ENCODE measurements around the gene MPG.

DNA sequence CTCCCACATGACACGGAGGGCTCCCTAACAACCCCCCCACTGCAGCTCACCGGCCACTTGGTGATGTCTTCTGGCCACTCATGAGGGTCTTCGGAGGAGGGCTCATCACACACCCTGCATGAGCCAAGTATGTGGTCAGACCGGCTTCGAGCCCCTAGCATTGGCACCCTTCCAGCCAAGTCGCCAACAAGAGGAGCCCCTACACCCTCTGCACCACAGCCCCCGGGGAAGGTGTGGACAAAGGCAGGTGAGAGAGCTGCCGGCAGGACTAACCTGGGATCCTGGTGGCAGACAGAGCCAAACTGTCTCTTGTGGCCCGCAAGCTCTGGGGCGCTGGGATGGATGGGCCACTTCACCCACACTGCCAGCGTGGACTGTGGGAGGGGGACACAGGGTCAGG, 17.9 kb upstream of the MPG start:
- TF ChIP-seq, protein P1, sequence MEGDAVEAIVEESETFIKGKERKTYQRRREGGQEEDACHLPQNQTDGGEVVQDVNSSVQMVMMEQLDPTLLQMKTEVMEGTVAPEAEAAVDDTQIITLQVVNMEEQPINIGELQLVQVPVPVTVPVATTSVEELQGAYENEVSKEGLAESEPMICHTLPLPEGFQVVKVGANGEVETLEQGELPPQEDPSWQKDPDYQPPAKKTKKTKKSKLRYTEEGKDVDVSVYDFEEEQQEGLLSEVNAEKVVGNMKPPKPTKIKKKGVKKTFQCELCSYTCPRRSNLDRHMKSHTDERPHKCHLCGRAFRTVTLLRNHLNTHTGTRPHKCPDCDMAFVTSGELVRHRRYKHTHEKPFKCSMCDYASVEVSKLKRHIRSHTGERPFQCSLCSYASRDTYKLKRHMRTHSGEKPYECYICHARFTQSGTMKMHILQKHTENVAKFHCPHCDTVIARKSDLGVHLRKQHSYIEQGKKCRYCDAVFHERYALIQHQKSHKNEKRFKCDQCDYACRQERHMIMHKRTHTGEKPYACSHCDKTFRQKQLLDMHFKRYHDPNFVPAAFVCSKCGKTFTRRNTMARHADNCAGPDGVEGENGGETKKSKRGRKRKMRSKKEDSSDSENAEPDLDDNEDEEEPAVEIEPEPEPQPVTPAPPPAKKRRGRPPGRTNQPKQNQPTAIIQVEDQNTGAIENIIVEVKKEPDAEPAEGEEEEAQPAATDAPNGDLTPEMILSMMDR (optimal IDR thresholded peaks at IDR 0.05 in 1 of 3, IDR thresholded peaks at IDR 0.05 in 1 of 3, conservative IDR thresholded peaks at IDR 0.05 in 1 of 3; ENCODE audit: extremely low read depth in 1 of 3, insufficient read depth in 2 of 3, low read length in 3 of 3) = no peak
- no peak for TF ChIP-seq EZH2 (IDR thresholded peaks at IDR 0.05; ENCODE audit: low read length)

Measured in keratinocyte (primary cell).